HG03520 (cell line): ENCODE data around the gene NPDC1.
"Not testable (repeated sequence)": the region's sequence is repeated elsewhere in the genome, so short reads cannot be mapped to it uniquely, and the experiment has no call there.

Source experiments
- ATAC-seq: cut with Tn5 transposase; IDR thresholded peaks from one replicate; pipeline ENCODE4 v1.9.1; 2021; ENCODE audit warnings: mild to moderate bottlenecking, moderate library complexity; ENCODE audit not compliant: unreplicated experiment

The NPDC1 gene

GRCh38 chr9:137042751-137043727, 2.9 kb downstream of the NPDC1 start:
- ATAC-seq = no peak

GRCh38 chr9:137041124-137041523, 4.9 kb downstream of the NPDC1 start:
- ATAC-seq = no peak

GRCh38 chr9:137040568-137040967, 5.4 kb downstream of the NPDC1 start:
- ATAC-seq = no peak

GRCh38 chr9:137039611-137040366, 6.2 kb downstream of the NPDC1 start:
- no peak for ATAC-seq

- ATAC-seq = no peak
These were observed 7.1 kb downstream of the NPDC1 start for GRCh38 chr9:137038916-137039315.

- ATAC-seq = no peak
These were observed 8.5 kb downstream of the NPDC1 start for GRCh38 chr9:137037483-137037882.

- ATAC-seq = no peak
These were observed 8.9 kb downstream of the NPDC1 start for GRCh38 chr9:137037035-137037434.

- no peak for ATAC-seq
These were observed 10.0 kb downstream of the NPDC1 start for GRCh38 chr9:137035937-137036336.

- no peak for ATAC-seq
These were observed 10.5 kb downstream of the NPDC1 start for GRCh38 chr9:137035507-137035834.

GRCh38 chr9:137034709-137035506, 11.1 kb downstream of the NPDC1 start:
- peak; percentile 58 for ATAC-seq

GRCh38 chr9:137034039-137034708, 11.8 kb downstream of the NPDC1 start:
- no peak for ATAC-seq

- ATAC-seq = not testable (repeated sequence)
These were observed 12.5 kb downstream of the NPDC1 start for GRCh38 chr9:137033481-137033880.

- ATAC-seq = no peak
These were observed 13.1 kb downstream of the NPDC1 start for GRCh38 chr9:137032858-137033257.

- ATAC-seq = no peak
These were observed 13.9 kb downstream of the NPDC1 start, which contains the start of gene FUT7 for GRCh38 chr9:137031904-137032640. TSS of gene FUT7 (minus strand) at chr9:137032088. CDS start at chr9:137031991, 97 bp downstream.

- ATAC-seq = no peak
These were observed 15.1 kb downstream of the NPDC1 start for GRCh38 chr9:137030538-137031527.

GRCh38 chr9:137030006-137030405, 16.0 kb downstream of the NPDC1 start:
- ATAC-seq = no peak

GRCh38 chr9:137029058-137029936, 16.7 kb downstream of the NPDC1 start:
- peak; percentile 38 for ATAC-seq
